Loucy (cell line): ENCODE measurements around the gene CD36.

Experiments
- H2AFZ ChIP-seq: fragments of 200-600 bp; sonication (generic); 2 replicates; pipeline ENCODE4 v1.6.0; 2016; ENCODE audit warnings: antibody characterized with exemption, mild to moderate bottlenecking, low read length, moderate library complexity
- H3F3A ChIP-seq: fragments of 200-600 bp; 2 replicates; pipeline ENCODE4 v1.6.0; 2016; ENCODE audit warnings: antibody characterized with exemption, low read depth, mild to moderate bottlenecking
- H3K27me3 ChIP-seq: fragments of 200-600 bp; sonication (generic); 2 replicates; pipeline ENCODE4 v1.6.1; 2014; ENCODE audit warnings: low read length, mild to moderate bottlenecking; ENCODE audit not compliant: insufficient read depth, poor library complexity, severe bottlenecking
- H3K36me3 ChIP-seq: fragments of 200-600 bp; sonication (generic); 2 replicates; pipeline ENCODE4 v1.6.1; 2016; ENCODE audit warnings: low read length; ENCODE audit not compliant: insufficient read depth
- H3K4me1 ChIP-seq: fragments of 200-600 bp; sonication (generic); 2 replicates; pipeline ENCODE4 v1.5.1; 2014; ENCODE audit warnings: low read length, mild to moderate bottlenecking; ENCODE audit not compliant: insufficient read depth, poor library complexity, severe bottlenecking
- H3K4me2 ChIP-seq: fragments of 200-600 bp; sonication (generic); 2 replicates; pipeline ENCODE4 v1.6.0; 2014; ENCODE audit warnings: antibody characterized with exemption, low read length, low read depth, mild to moderate bottlenecking; ENCODE audit not compliant: poor library complexity, severe bottlenecking
- H3K4me3 ChIP-seq: fragments of 200-600 bp; sonication (generic); 2 replicates; pipeline ENCODE4 v1.5.1; 2014; ENCODE audit warnings: low read length, mild to moderate bottlenecking, mixed read lengths; ENCODE audit not compliant: poor library complexity, severe bottlenecking
- H3K79me2 ChIP-seq: fragments of 200-600 bp; sonication (generic); 2 replicates; pipeline ENCODE4 v1.6.1; 2014; ENCODE audit warnings: low read length; ENCODE audit not compliant: insufficient read depth
- H3K9ac ChIP-seq: fragments of 200-600 bp; sonication (generic); 2 replicates; pipeline ENCODE4 v1.6.0; 2014; ENCODE audit warnings: mild to moderate bottlenecking, low read depth, low read length, moderate library complexity; ENCODE audit not compliant: poor library complexity, severe bottlenecking
- H3K9me2 ChIP-seq: fragments of 200-600 bp; sonication (generic); replicated peaks from 2 replicates; pipeline ENCODE4 v1.6.1; 2016; ENCODE audit warnings: low read depth, low read length, mixed read lengths
- H3K9me3 ChIP-seq: fragments of 200-600 bp; sonication (generic); 2 replicates; pipeline ENCODE4 v1.6.1; 2014; ENCODE audit warnings: mild to moderate bottlenecking, antibody characterized with exemption, low read length, low read depth; ENCODE audit not compliant: insufficient read depth
- H4K20me1 ChIP-seq: fragments of 200-600 bp; sonication (generic); 2 replicates; pipeline ENCODE4 v1.6.0; 2014; ENCODE audit warnings: antibody characterized with exemption, low read length, mild to moderate bottlenecking; ENCODE audit not compliant: insufficient read depth, poor library complexity, severe bottlenecking
- EZH2phosphoT487 ChIP-seq: fragments of 200-600 bp; IDR thresholded peaks from 2 replicates; pipeline ENCODE4 v1.6.1; 2018; ENCODE audit warnings: antibody characterized with exemption, mild to moderate bottlenecking, moderate library complexity, borderline replicate concordance
- TF ChIP-seq, protein P1 (sequence below): fragments of 200-600 bp; sonication (generic); conservative IDR thresholded peaks from 2 replicates; pipeline ENCODE4 v1.5.1; 2014; ENCODE audit warnings: mild to moderate bottlenecking, antibody characterized with exemption, low read length

The CD36 gene

DNA sequence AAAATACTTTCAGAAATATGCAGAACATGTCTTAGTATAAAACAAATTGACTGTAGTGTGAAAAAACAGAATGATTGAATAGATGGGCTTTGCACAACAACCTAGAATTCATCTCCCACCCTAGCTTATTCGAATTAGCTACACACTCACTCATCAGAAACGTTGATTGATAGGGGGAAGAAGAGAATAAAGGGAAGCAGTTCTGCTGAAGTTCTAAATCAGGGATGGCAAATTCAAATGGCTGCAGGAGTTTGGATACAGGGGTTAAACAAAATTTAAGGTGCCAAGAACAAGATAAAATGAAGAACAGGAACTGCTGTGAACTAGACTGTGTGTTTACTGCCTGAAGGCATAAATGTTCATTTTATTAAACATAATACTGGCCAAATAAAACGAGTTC is 9.0 kb downstream of the CD36 start:
- no peaks in the 10 kb centered on the region for H3K9me3 ChIP-seq
- H4K20me1 ChIP-seq, result no peaks in the 10 kb centered on the region
- no peak overlapping the region for H2AFZ ChIP-seq
- H3K9ac ChIP-seq, result no peak overlapping the region
- H3K27me3 ChIP-seq, result no peaks in the 10 kb centered on the region
- H3K36me3 ChIP-seq, result no peaks in the 10 kb centered on the region
- peaks cover 19% of the 10 kb centered on the region for H3K4me1 ChIP-seq
- peaks cover 15% of the 10 kb centered on the region; the same call in 1 of the 2 replicates for H3F3A ChIP-seq
- no peak overlapping the region for H3K4me3 ChIP-seq
- no peaks in the 10 kb centered on the region for H3K9me2 ChIP-seq
- TF ChIP-seq, protein P1, sequence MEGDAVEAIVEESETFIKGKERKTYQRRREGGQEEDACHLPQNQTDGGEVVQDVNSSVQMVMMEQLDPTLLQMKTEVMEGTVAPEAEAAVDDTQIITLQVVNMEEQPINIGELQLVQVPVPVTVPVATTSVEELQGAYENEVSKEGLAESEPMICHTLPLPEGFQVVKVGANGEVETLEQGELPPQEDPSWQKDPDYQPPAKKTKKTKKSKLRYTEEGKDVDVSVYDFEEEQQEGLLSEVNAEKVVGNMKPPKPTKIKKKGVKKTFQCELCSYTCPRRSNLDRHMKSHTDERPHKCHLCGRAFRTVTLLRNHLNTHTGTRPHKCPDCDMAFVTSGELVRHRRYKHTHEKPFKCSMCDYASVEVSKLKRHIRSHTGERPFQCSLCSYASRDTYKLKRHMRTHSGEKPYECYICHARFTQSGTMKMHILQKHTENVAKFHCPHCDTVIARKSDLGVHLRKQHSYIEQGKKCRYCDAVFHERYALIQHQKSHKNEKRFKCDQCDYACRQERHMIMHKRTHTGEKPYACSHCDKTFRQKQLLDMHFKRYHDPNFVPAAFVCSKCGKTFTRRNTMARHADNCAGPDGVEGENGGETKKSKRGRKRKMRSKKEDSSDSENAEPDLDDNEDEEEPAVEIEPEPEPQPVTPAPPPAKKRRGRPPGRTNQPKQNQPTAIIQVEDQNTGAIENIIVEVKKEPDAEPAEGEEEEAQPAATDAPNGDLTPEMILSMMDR, result no peak
- no peak for TF ChIP-seq EZH2phosphoT487
- H3K4me2 ChIP-seq, result no peak overlapping the region
- no peaks in the 10 kb centered on the region for H3K79me2 ChIP-seq

DNA sequence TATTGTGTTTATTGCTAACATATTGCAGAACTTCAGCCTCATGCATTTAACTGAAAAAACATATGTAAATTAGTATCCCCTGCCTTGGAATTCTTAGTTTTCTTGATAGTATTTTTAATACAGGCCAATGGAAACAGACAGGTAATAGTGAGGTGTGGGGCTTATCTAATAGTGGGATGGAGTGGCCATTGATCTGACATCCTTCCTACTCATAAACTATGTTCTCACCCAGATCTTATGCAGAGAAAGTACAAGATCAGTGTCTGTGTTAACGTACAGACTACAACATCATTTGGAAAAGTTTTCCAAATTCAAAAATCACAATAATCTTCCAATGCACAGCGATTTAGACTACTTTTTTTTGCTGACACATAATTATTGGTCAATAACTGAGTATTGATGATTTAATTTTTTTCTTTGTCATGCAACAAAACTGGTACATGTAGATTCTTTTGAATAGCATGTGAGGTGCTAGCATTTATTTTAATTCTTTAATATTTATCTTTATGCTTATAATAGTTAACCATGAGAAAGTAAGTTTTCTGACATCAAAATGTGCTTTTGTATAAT is 9.7 kb downstream of the CD36 start:
- H3K4me3 ChIP-seq, result no peak overlapping the region
- H4K20me1 ChIP-seq, result no peaks in the 10 kb centered on the region
- H3K9ac ChIP-seq, result no peak overlapping the region
- no peak overlapping the region for H2AFZ ChIP-seq
- no peak for TF ChIP-seq EZH2phosphoT487
- TF ChIP-seq, protein P1, result no peak
- H3F3A ChIP-seq, result peaks cover 10% of the 10 kb centered on the region; the same call in 1 of the 2 replicates
- H3K27me3 ChIP-seq, result no peaks in the 10 kb centered on the region
- no peaks in the 10 kb centered on the region for H3K79me2 ChIP-seq
- H3K9me3 ChIP-seq, result no peaks in the 10 kb centered on the region
- no peaks in the 10 kb centered on the region for H3K9me2 ChIP-seq
- peaks cover 15% of the 10 kb centered on the region for H3K4me1 ChIP-seq
- H3K36me3 ChIP-seq, result no peaks in the 10 kb centered on the region
- no peak overlapping the region for H3K4me2 ChIP-seq

DNA sequence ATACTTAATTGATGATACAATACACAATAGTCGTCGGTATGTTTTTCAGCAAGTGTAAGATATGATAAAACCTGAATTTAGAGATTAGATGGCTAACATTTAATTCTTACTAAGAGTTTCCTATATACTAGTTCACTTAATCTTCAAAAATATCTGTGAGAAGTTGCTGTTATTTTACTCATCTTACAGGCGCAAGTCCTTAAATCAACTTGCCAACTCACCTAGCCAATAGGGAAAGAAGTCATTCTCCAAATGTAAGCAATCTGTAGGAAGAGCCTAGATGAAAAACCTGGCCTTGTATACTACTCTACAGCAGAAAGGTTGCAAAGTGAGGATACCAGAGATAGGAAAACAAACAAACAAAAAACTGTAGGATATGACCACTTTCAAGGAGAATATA is 10.6 kb downstream of the CD36 start:
- Histone ChIP-seq H3K4me3 (no peak overlapping the region), H3K9me2 (no peaks in the 10 kb centered on the region), H3F3A (peaks cover under 1% of the 10 kb centered on the region; the same call in 1 of the 2 replicates), H3K27me3 (no peaks in the 10 kb centered on the region), H3K9me3 (no peaks in the 10 kb centered on the region), H3K4me1 (peaks cover 6% of the 10 kb centered on the region), H3K4me2 (no peak overlapping the region), H3K79me2 (no peaks in the 10 kb centered on the region), H2AFZ (no peak overlapping the region), H4K20me1 (no peaks in the 10 kb centered on the region), H3K36me3 (no peaks in the 10 kb centered on the region), H3K9ac (no peak overlapping the region)
- no peak for TF ChIP-seq EZH2phosphoT487
- TF ChIP-seq, protein P1, result no peak
